GM12878 (cell line): Measurements from ENCODE around the gene FSIP1. TPM values are rescaled to one million over a fixed set of nuclear protein-coding genes. Genes with fewer than 3 reads are reported as not detected.

Experiments used
- ATAC-seq: fragments of 200-7000 bp; cut with Tn5 transposase; 3 replicates; pipeline ENCODE4 v1.9.1; 2020; ENCODE audit warnings: mild to moderate bottlenecking, moderate library complexity
- BruUV-seq: library from RNA; stranded (reverse); fragments of 400-500 nt; replicated peaks from 2 replicates; lab custom pipeline; 2021; lab: Mats Ljungman, UMichigan
- CTCF ChIA-PET: fragments of 300-600 bp; sonication (Branson Sonifier 250); formaldehyde crosslinking; extraction: SDS; loops from one replicate; lab custom pipeline; 2021; ENCODE audit warnings: inconsistent platforms; lab: Yijun Ruan, JAX
- POLR2A ChIA-PET: fragments of 350-600 bp; formaldehyde crosslinking; extraction: SDS; loops from one replicate; lab custom pipeline; 2021; ENCODE audit warnings: inconsistent platforms; lab: Charles Lee
- RAD21 ChIA-PET: fragments of 300-600 bp; sonication (Branson Sonifier 250); formaldehyde crosslinking; loops from one replicate; lab custom pipeline; 2023; ENCODE audit warnings: antibody characterized with exemption; ENCODE audit not compliant: unreplicated experiment; lab: Charles Lee
- SMC1A ChIA-PET: fragments of 300-600 bp; sonication (Branson Sonifier 250); formaldehyde crosslinking; loops from one replicate; lab custom pipeline; 2023; ENCODE audit not compliant: unreplicated experiment, uncharacterized antibody; lab: Charles Lee
- DNase-seq: peaks from one replicate; pipeline ENCODE4 v3.0.0-alpha.2; 2011; ENCODE audit warnings: low read depth, low spot score
- FAIRE-seq: peaks from 3 replicates; lab custom pipeline; 2011; peaks lifted over from hg19 to GRCh38; lab: Jason Lieb, UNC
- H2AFZ ChIP-seq: 2 replicates; pipeline ENCODE4 v1.6.0; 2011; ENCODE audit warnings: low read depth, low read length, control low read depth; ENCODE audit not compliant: control insufficient read depth
- H3K27ac ChIP-seq: 2 replicates; pipeline ENCODE4 v1.5.1; 2011; ENCODE audit warnings: control low read depth; ENCODE audit not compliant: control insufficient read depth, insufficient read depth
- H3K27me3 ChIP-seq, 2 experiments: replicated peaks in 1 of 2; 2 replicates each; pipeline versions ENCODE4 v1.6.0 to v1.6.1; 2011; ENCODE audit warnings: low read length in 1 of 2; ENCODE audit not compliant: control insufficient read depth in 2 of 2, insufficient read depth in 2 of 2
- H3K36me3 ChIP-seq, 2 experiments: 2 replicates each; pipeline ENCODE4 v1.5.1; 2011; ENCODE audit warnings: low read length in 1 of 2; ENCODE audit not compliant: control insufficient read depth in 2 of 2, insufficient read depth in 2 of 2
- H3K4me1 ChIP-seq: 2 replicates; pipeline ENCODE4 v1.6.1; 2011; ENCODE audit warnings: mild to moderate bottlenecking, low read length, moderate library complexity, mixed read lengths; ENCODE audit not compliant: control insufficient read depth, insufficient read depth
- H3K4me2 ChIP-seq: 2 replicates; pipeline ENCODE4 v1.6.0; 2011; ENCODE audit warnings: control low read depth; ENCODE audit not compliant: control insufficient read depth, insufficient read depth
- H3K4me3 ChIP-seq: fragments of 200-600 bp; sonication (generic); 2 replicates; pipeline ENCODE4 v1.5.1; 2016
- H3K79me2 ChIP-seq: 2 replicates; pipeline ENCODE4 v1.6.0; 2011; ENCODE audit warnings: low read length; ENCODE audit not compliant: control insufficient read depth, insufficient read depth
- H3K9ac ChIP-seq: 2 replicates; pipeline ENCODE4 v1.8.0; 2011; ENCODE audit warnings: low read length, control low read depth, mixed read lengths; ENCODE audit not compliant: control insufficient read depth, insufficient read depth
- H3K9me3 ChIP-seq: replicated peaks from 3 replicates; pipeline ENCODE4 v1.5.1; 2011; ENCODE audit warnings: mild to moderate bottlenecking, low read length; ENCODE audit not compliant: control insufficient read depth, insufficient read depth
- H4K20me1 ChIP-seq: 2 replicates; pipeline ENCODE4 v1.6.0; 2011; ENCODE audit not compliant: control insufficient read depth, insufficient read depth
- BRCA1 ChIP-seq: IDR thresholded peaks from 2 replicates; pipeline ENCODE4 v1.6.1; 2011; ENCODE audit warnings: low read depth, low read length, improper control_type of control experiment
- CHD2 ChIP-seq: IDR thresholded peaks from 2 replicates; pipeline ENCODE4 v1.6.1; 2011; ENCODE audit warnings: low read depth, low read length, improper control_type of control experiment, borderline replicate concordance
- FOS ChIP-seq: IDR thresholded peaks from 3 replicates; pipeline ENCODE4 v1.6.1; 2011; ENCODE audit warnings: borderline replicate concordance; ENCODE audit not compliant: insufficient read length; ENCODE audit errors: extremely low read depth
- GATAD2B ChIP-seq: fragments of 450-650 bp; conservative IDR thresholded peaks from 2 replicates; pipeline ENCODE4 v1.6.1; 2017; ENCODE audit warnings: low read depth, mild to moderate bottlenecking, moderate library complexity
- IKZF1 ChIP-seq: fragments of 450-650 bp; conservative IDR thresholded peaks from 2 replicates; pipeline ENCODE4 v1.6.1; 2017; ENCODE audit warnings: antibody characterized with exemption, mild to moderate bottlenecking
- NFIC ChIP-seq: IDR thresholded peaks from 2 replicates; pipeline ENCODE4 v1.6.1; 2012; ENCODE audit warnings: low read depth, mild to moderate bottlenecking, inconsistent platforms, low read length, moderate library complexity
- NFYB ChIP-seq: IDR thresholded peaks from 2 replicates; pipeline ENCODE4 v1.6.1; 2011; ENCODE audit warnings: low read depth, mild to moderate bottlenecking, low read length, improper control_type of control experiment, moderate library complexity; ENCODE audit not compliant: insufficient read depth
- PRDM15 ChIP-seq: fragments of 450-650 bp; formaldehyde crosslinking; IDR thresholded peaks from 2 replicates; pipeline ENCODE4 v1.4.0; 2020; ENCODE audit warnings: mild to moderate bottlenecking, moderate library complexity
- RCOR1 ChIP-seq: conservative IDR thresholded peaks from 2 replicates; pipeline ENCODE4 v1.6.1; 2012; ENCODE audit warnings: low read depth, low read length, improper control_type of control experiment
- SMAD1 ChIP-seq: fragments of 450-650 bp; IDR thresholded peaks from 2 replicates; pipeline ENCODE4 v1.6.1; 2018; ENCODE audit warnings: mild to moderate bottlenecking, low read depth; ENCODE audit not compliant: partially characterized antibody
- TCF12 ChIP-seq: IDR thresholded peaks from 2 replicates; pipeline ENCODE4 v1.6.1; 2011; ENCODE audit warnings: low read depth, mild to moderate bottlenecking, low read length
- USF2 ChIP-seq: IDR thresholded peaks from 2 replicates; pipeline ENCODE4 v1.6.1; 2011; ENCODE audit warnings: low read depth, low read length, improper control_type of control experiment, borderline replicate concordance
- ZNF217 ChIP-seq: fragments of 450-650 bp; IDR thresholded peaks from 2 replicates; pipeline ENCODE4 v1.6.1; 2017; ENCODE audit warnings: antibody characterized with exemption, mild to moderate bottlenecking
- ZNF622 ChIP-seq: fragments of 450-650 bp; IDR thresholded peaks from 2 replicates; pipeline ENCODE4 v1.6.1; 2017; ENCODE audit warnings: mild to moderate bottlenecking, inconsistent platforms
- WGBS: methylation state at CpG from one replicate; pipeline ENCODE4 v1.1.6; 2016; ENCODE audit warnings: low lambda C conversion rate; ENCODE audit not compliant: insufficient replicate concordance, insufficient coverage; ENCODE audit errors: missing lambda C conversion rate; 5-methylcytosine and 5-hydroxymethylcytosine counted together
- in situ Hi-C: fragments of 300-500 bp; cut with MboI; formaldehyde crosslinking; loops from 9 replicates; pipeline ENCODE4 v1.14.3; 2018; ENCODE audit warnings: mixed read lengths
- intact Hi-C: fragments of 100-400 bp; cut with micrococcal nuclease; formaldehyde crosslinking; loops from one replicate; pipeline ENCODE4 v1.14.2; 2022; ENCODE audit not compliant: unreplicated experiment
- polyA plus RNA-seq, 11 experiments: library from polyadenylated mRNA; depleted of rRNA in 4 of 11; unstranded in 6 of 11; stranded (reverse) in 5 of 11; fragments of >200 nt; fragmentation: Nextera tagmentation in 4 of 11; fragmentation: Illumina TruSeq in 1 of 11; extraction: Ambion mirVana in 4 of 11; extraction: Trizol in 1 of 11; gene quantifications; 1 replicate in 1 of 11; 2 replicates in 10 of 11; pipeline versions ENCODE4 v1.2.1 to v1.2.3, GENCODE V29; 2011 to 2016; ENCODE audit warnings: inconsistent platforms in 2 of 11, missing spikeins in 2 of 11, low read depth in 1 of 11
- total RNA-seq, 4 experiments: library from RNA; depleted of rRNA in 3 of 4; stranded (reverse); fragments of >200 nt in 3 of 4; fragmentation: Illumina TruSeq in 1 of 4; extraction: Trizol in 1 of 4; gene quantifications; 2 replicates each; pipeline versions ENCODE4 v1.2.1 to v1.2.3, GENCODE V29; 2013 to 2021
- TF ChIP-seq, protein P1 (sequence below): IDR thresholded peaks from 2 replicates; pipeline ENCODE4 v1.6.1; 2012; ENCODE audit warnings: low read length, inconsistent platforms
- TF ChIP-seq, protein P2 (sequence below): IDR thresholded peaks from 2 replicates; pipeline ENCODE4 v1.6.1; 2011; ENCODE audit warnings: low read depth, mild to moderate bottlenecking, low read length, moderate library complexity, borderline replicate concordance; ENCODE audit errors: extremely low read depth

The FSIP1 gene
- total and polyA plus RNA-seq, 10 of the 15 experiments (the other 5 are each of a cell fraction or from before 2014, with no cell fraction given): 0.15 to 0.67 (median 0.35) TPM

- Histone ChIP-seq H3K27me3 (no peaks in the 10 kb centered on the region), H2AFZ (no peak overlapping the region), H3K79me2 (no peaks in the 10 kb centered on the region), H4K20me1 (no peaks in the 10 kb centered on the region), H3K36me3 (no peaks in the 10 kb centered on the region), H3K27ac (no peak overlapping the region), H3K9ac (no peak overlapping the region), H3K4me1 (no peaks in the 10 kb centered on the region), H3K4me3 (no peak overlapping the region), H3K9me3 (no peaks in the 10 kb centered on the region), H3K4me2 (no peak overlapping the region)
- SMC1A ChIA-PET: interaction anchor here (8.5 kb wide), 1 partner anchor 71 kb away, joined by 220 read pairs; no protein-coding TSS in a partner anchor
- RAD21 ChIA-PET: no interaction called here
- DNase-seq (no peak), ATAC-seq (no peak), FAIRE-seq (no peak)
- no TSS peak for BruUV-seq
- POLR2A ChIA-PET: no interaction called here
- CTCF ChIA-PET: interaction anchor here (11.4 kb wide), 1 partner anchor 74 kb away, joined by 400 read pairs; no protein-coding TSS in a partner anchor
- WGBS: 27% methylated on average over 2 of the region's 2 CpGs
- in situ Hi-C loops (no loop called here), intact Hi-C loops (no loop called here)
- TF ChIP-seq ZNF622: no peak
- no peak for TF ChIP-seq TCF12
- no peak for TF ChIP-seq BRCA1
- TF ChIP-seq SMAD1: no peak
- TF ChIP-seq NFYB: no peak
- TF ChIP-seq NFIC: no peak
- TF ChIP-seq, protein P1, sequence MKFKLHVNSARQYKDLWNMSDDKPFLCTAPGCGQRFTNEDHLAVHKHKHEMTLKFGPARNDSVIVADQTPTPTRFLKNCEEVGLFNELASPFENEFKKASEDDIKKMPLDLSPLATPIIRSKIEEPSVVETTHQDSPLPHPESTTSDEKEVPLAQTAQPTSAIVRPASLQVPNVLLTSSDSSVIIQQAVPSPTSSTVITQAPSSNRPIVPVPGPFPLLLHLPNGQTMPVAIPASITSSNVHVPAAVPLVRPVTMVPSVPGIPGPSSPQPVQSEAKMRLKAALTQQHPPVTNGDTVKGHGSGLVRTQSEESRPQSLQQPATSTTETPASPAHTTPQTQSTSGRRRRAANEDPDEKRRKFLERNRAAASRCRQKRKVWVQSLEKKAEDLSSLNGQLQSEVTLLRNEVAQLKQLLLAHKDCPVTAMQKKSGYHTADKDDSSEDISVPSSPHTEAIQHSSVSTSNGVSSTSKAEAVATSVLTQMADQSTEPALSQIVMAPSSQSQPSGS: no peak
- TF ChIP-seq CHD2: no peak
- no peak for TF ChIP-seq FOS
- TF ChIP-seq, protein P2, sequence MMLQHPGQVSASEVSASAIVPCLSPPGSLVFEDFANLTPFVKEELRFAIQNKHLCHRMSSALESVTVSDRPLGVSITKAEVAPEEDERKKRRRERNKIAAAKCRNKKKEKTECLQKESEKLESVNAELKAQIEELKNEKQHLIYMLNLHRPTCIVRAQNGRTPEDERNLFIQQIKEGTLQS: no peak
- TF ChIP-seq RCOR1: no peak
- TF ChIP-seq PRDM15: no peak
- no peak for TF ChIP-seq GATAD2B
- TF ChIP-seq IKZF1: no peak
- no peak for TF ChIP-seq USF2
- no peak for TF ChIP-seq ZNF217
These were observed 21.6 kb downstream of the FSIP1 start for GRCh38 chr15:39761006-39761405.
